HG03520 (cell line): Measurements from ENCODE around the gene TGFBR3.
A peak's percentile ranks its signal among the peaks of the same experiment; 100 is the strongest.
"Not testable (repeated sequence)": the region's sequence is repeated elsewhere in the genome, so short reads cannot be mapped to it uniquely, and the experiment has no call there.

ENCODE experiments used
- ATAC-seq: cut with Tn5 transposase; IDR thresholded peaks from one replicate; pipeline ENCODE4 v1.9.1; 2021; ENCODE audit warnings: mild to moderate bottlenecking, moderate library complexity; ENCODE audit not compliant: unreplicated experiment

Gene TGFBR3

GRCh38 chr1:91884459-91885212 is 1.3 kb downstream of the TGFBR3 start:
- no peak for ATAC-seq

GRCh38 chr1:91883470-91883869 is 2.5 kb downstream of the TGFBR3 start:
- no peak for ATAC-seq

GRCh38 chr1:91881280-91881679 is 4.7 kb downstream of the TGFBR3 start:
- no peak for ATAC-seq

- ATAC-seq, result no peak
These were observed 6.2 kb downstream of the TGFBR3 start for GRCh38 chr1:91879733-91880132.

- ATAC-seq, result no peak
These were observed 8.3 kb downstream of the TGFBR3 start for GRCh38 chr1:91877574-91878208.

GRCh38 chr1:91876781-91877573 is 9.0 kb downstream of the TGFBR3 start:
- ATAC-seq, result no peak

- peak; percentile 89 for ATAC-seq
These were observed 9.9 kb downstream of the TGFBR3 start for GRCh38 chr1:91876040-91876470.

GRCh38 chr1:91874167-91874566 is 11.8 kb downstream of the TGFBR3 start:
- no peak for ATAC-seq

- no peak for ATAC-seq
These were observed 13.3 kb downstream of the TGFBR3 start for GRCh38 chr1:91872559-91873081.

- ATAC-seq, result no peak
These were observed 14.0 kb downstream of the TGFBR3 start for GRCh38 chr1:91872000-91872399.

- no peak for ATAC-seq
These were observed 15.6 kb downstream of the TGFBR3 start for GRCh38 chr1:91870322-91870721.

- no peak for ATAC-seq
These were observed 19.5 kb downstream of the TGFBR3 start for GRCh38 chr1:91866425-91866824.

- no peak for ATAC-seq
These were observed 21.8 kb downstream of the TGFBR3 start for GRCh38 chr1:91864017-91864700.

GRCh38 chr1:91863498-91863897 is 22.5 kb downstream of the TGFBR3 start:
- ATAC-seq, result no peak

GRCh38 chr1:91862120-91862519 is 23.8 kb downstream of the TGFBR3 start:
- ATAC-seq, result no peak

GRCh38 chr1:91857557-91858239 is 28.3 kb downstream of the TGFBR3 start:
- ATAC-seq, result no peak

- no peak for ATAC-seq
These were observed 29.0 kb downstream of the TGFBR3 start for GRCh38 chr1:91856996-91857395.

GRCh38 chr1:91854852-91855534 is 31.0 kb downstream of the TGFBR3 start:
- ATAC-seq, result no peak

GRCh38 chr1:91853397-91853796 is 32.6 kb downstream of the TGFBR3 start:
- no peak for ATAC-seq

GRCh38 chr1:91852011-91852410 is 33.9 kb downstream of the TGFBR3 start:
- not testable (repeated sequence) for ATAC-seq
